Fibroblast of pulmonary artery (primary cell): ENCODE data around the gene RPL27.
"Not testable (repeated sequence)": the region's sequence is repeated elsewhere in the genome, so short reads cannot be mapped to it uniquely, and the experiment has no call there.

Source experiments
- DNase-seq: peaks from one replicate; pipeline ENCODE4 v3.0.0-alpha.2; 2010; ENCODE audit warnings: low read depth
- H3K4me3 ChIP-seq: replicated peaks from 2 replicates; pipeline ENCODE4 v1.5.1; 2011; ENCODE audit warnings: low read depth, mild to moderate bottlenecking, control low read depth, low read length, moderate library complexity
- CTCF ChIP-seq: IDR thresholded peaks from 2 replicates; pipeline ENCODE4 v1.5.1; 2011; ENCODE audit warnings: mild to moderate bottlenecking, control low read depth, low read length, inconsistent platforms; ENCODE audit errors: missing control alignments

Gene RPL27

DNA sequence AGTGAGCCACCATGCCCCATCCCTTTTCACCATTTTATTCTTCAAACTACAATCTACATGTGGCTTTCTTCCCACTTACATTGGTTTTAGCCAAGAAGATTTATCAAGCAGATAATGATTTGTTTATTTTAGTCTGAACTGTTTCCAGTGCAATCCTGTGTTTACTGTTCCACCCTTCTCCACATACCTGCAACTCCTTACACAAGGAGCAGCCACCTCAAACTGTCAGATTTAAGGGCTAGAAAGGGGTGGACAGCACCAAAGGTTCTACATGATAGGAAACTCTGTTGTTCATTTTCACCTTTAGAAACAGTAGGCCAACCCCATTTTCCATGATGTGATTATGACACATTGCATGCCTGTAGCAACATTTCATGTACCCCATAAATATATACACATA lies 16.0 kb upstream of the RPL27 start:
- DNase-seq: no peak
- no peak for TF ChIP-seq CTCF
- no peak overlapping the region for H3K4me3 ChIP-seq

DNA sequence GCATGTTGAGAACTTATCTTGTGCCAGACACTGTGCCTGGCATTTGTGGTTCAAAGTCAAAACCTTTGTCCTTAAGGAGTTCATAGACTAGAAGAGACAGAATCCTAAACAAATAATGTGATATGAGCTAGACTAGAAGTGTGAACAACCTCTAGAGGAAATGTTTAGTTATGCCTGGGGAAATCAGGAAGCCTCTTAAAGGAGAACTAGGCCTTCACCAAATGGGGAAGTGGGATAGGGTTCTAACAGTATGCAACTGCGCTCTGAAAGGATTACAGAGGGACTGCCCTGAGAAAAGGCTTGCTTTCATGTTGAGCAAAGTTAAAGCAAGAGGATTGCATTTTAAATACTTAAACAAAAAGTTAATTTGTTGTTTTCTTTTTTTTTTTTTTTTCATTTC lies 13.0 kb upstream of the RPL27 start:
- H3K4me3 ChIP-seq: no peak overlapping the region
- DNase-seq: no peak
- no peak for TF ChIP-seq CTCF

- H3K4me3 ChIP-seq: no peak overlapping the region
- TF ChIP-seq CTCF: no peak
- no peak for DNase-seq
These were observed 9.1 kb upstream of the RPL27 start for GRCh38 chr17:42989141-42989540.

- no peak for DNase-seq
- H3K4me3 ChIP-seq: no peak overlapping the region
- TF ChIP-seq CTCF: no peak
These were observed 8.2 kb upstream of the RPL27 start for GRCh38 chr17:42989726-42990652.

DNA sequence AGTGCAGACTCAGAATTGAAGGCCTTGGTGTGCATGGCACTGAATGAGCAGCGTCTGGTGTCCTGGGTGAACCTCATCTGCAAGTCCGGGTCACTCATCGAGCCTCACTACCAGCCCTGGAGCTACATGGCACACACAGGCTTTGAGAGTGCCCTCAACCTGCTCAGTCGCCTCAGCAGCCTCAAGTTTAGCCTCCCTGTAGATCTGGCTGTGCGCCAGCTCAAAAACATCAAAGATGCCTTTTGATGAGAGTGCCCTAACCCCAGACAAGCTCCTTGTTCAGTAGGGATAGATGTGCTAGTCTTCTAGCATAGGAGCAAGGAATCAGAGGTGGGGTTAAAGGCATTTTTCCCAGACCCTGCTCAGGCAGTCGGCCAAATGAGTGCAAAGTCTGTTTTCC lies 6.7 kb upstream of the RPL27 start:
- H3K4me3 ChIP-seq: no peak overlapping the region
- no peak for TF ChIP-seq CTCF
- DNase-seq: no peak

- no peak for DNase-seq
These were observed 5.3 kb upstream of the RPL27 start for GRCh38 chr17:42992872-42993271.

DNA sequence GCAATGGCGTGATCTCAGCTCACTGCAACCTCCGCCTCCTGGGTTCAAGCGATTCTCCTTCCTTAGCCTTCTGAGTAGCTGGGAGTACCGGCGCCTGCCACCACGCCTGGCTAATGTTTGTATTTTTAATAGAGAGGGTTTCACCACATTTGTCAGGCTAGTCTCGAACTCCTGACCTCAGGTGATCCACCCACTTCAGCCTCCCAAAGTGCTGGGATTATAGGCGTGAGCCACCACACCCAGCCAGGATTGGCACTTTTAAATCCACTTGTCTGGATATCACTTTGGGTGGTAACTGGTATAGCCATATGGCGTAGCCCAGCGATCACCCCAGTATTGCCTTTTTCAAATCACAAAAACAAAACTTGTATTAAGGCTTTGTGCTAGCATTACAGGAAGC lies 4.3 kb upstream of the RPL27 start:
- DNase-seq, H3K4me3 ChIP-seq: not testable (repeated sequence)

More at GRCh38 chr17:42992872-42993271, 5.3 kb upstream of the RPL27 start:
- TF ChIP-seq CTCF: no peak
- H3K4me3 ChIP-seq: no peak overlapping the region
